ENCODE results near the gene ADAM22.

The ADAM22 gene

GRCh38 chr7:87926581-87927461 is 7.2 kb upstream of the ADAM22 start:
- H3K4me2 ChIP-seq (ENCODE audit: insufficient read depth, low read length): no peak overlapping the region
- no peaks in the 10 kb centered on the region for H3K4me1 ChIP-seq (ENCODE audit: insufficient read depth, low read length)
- no peaks in the 10 kb centered on the region for H3K79me2 ChIP-seq (ENCODE audit: insufficient read depth, low read length)
- H3K36me3 ChIP-seq (ENCODE audit: insufficient read depth, low read length): no peaks in the 10 kb centered on the region
- H3K4me3 ChIP-seq (ENCODE audit: low read depth in 1 of 2, low read length in 2 of 2): no peak overlapping the region
- H3K27me3 ChIP-seq (ENCODE audit: insufficient read depth, low read length, poor library complexity): no peaks in the 10 kb centered on the region
- TF ChIP-seq CTCF (IDR thresholded peaks at IDR 0.05; ENCODE audit: borderline replicate concordance, extremely low read depth, low read length, poor library complexity, severe bottlenecking): peak; percentile 39
- no peak for TF ChIP-seq EZH2 (IDR thresholded peaks at IDR 0.05; ENCODE audit: borderline replicate concordance, low read depth, low read length, severe bottlenecking)
- H3K27ac ChIP-seq (ENCODE audit: low read length): no peak overlapping the region
- no peak overlapping the region for H2AFZ ChIP-seq (ENCODE audit: low read depth, low read length)
- no peaks in the 10 kb centered on the region for H3K9me3 ChIP-seq (ENCODE audit: insufficient read depth, low read length, severe bottlenecking)
- ATAC-seq (ENCODE audit: insufficient read depth, low read depth): 0 out of 3 replicates have a peak, but pooled peaks have one; percentile 7
- H3K9ac ChIP-seq (ENCODE audit: low read depth, low read length): no peak overlapping the region
- no peaks in the 10 kb centered on the region for H4K20me1 ChIP-seq (ENCODE audit: insufficient read depth, low read length)
- DNase-seq: no peak

- Histone ChIP-seq H3K79me2 (ENCODE audit: insufficient read depth, low read length) (peaks cover 7% of the 10 kb centered on the region), H3K27ac (ENCODE audit: low read length) (peak overlapping the region; percentile 79), H3K27me3 (ENCODE audit: insufficient read depth, low read length, poor library complexity) (no peaks in the 10 kb centered on the region), H3K4me1 (ENCODE audit: insufficient read depth, low read length) (peaks cover 28% of the 10 kb centered on the region), H4K20me1 (ENCODE audit: insufficient read depth, low read length) (no peaks in the 10 kb centered on the region), H2AFZ (ENCODE audit: low read depth, low read length) (peak overlapping the region; percentile 81), H3K9ac (ENCODE audit: low read depth, low read length) (peak overlapping the region; percentile 72), H3K36me3 (ENCODE audit: insufficient read depth, low read length) (peaks cover 10% of the 10 kb centered on the region), H3K4me2 (ENCODE audit: insufficient read depth, low read length) (peak overlapping the region; percentile 90), H3K9me3 (ENCODE audit: insufficient read depth, low read length, severe bottlenecking) (no peaks in the 10 kb centered on the region), H3K4me3 (ENCODE audit: low read depth in 1 of 2, low read length in 2 of 2) (peak overlapping the region; percentile 57 to 68; a peak in 3 of 4 replicates)
- TF ChIP-seq EZH2 (IDR thresholded peaks at IDR 0.05; ENCODE audit: borderline replicate concordance, low read depth, low read length, severe bottlenecking) (no peak), CTCF (IDR thresholded peaks at IDR 0.05; ENCODE audit: borderline replicate concordance, extremely low read depth, low read length, poor library complexity, severe bottlenecking) (no peak)
- ATAC-seq (ENCODE audit: insufficient read depth, low read depth): no peak
- no peak for DNase-seq
These were observed 472 bp upstream of the ADAM22 start for GRCh38 chr7:87933605-87933952.

- Histone ChIP-seq H3K27me3 (ENCODE audit: insufficient read depth, low read length, poor library complexity) (no peaks in the 10 kb centered on the region), H2AFZ (ENCODE audit: low read depth, low read length) (peak overlapping the region; percentile 81), H3K4me2 (ENCODE audit: insufficient read depth, low read length) (peak overlapping the region; percentile 90), H3K4me1 (ENCODE audit: insufficient read depth, low read length) (peaks cover 28% of the 10 kb centered on the region), H3K9ac (ENCODE audit: low read depth, low read length) (peak overlapping the region; percentile 72), H3K4me3 (ENCODE audit: low read depth in 1 of 2, low read length in 2 of 2) (peak overlapping the region; percentile 57 to 68), H3K9me3 (ENCODE audit: insufficient read depth, low read length, severe bottlenecking) (no peaks in the 10 kb centered on the region), H3K79me2 (ENCODE audit: insufficient read depth, low read length) (peaks cover 7% of the 10 kb centered on the region), H3K27ac (ENCODE audit: low read length) (peak overlapping the region; percentile 81), H4K20me1 (ENCODE audit: insufficient read depth, low read length) (no peaks in the 10 kb centered on the region), H3K36me3 (ENCODE audit: insufficient read depth, low read length) (peaks cover 20% of the 10 kb centered on the region)
- DNase-seq (peak; percentile 36), ATAC-seq (ENCODE audit: insufficient read depth, low read depth) (peak; percentile 8; the same call in 2 of the 3 replicates)
- no peak for TF ChIP-seq CTCF (IDR thresholded peaks at IDR 0.05; ENCODE audit: borderline replicate concordance, extremely low read depth, low read length, poor library complexity, severe bottlenecking)
These were observed 790 bp downstream of the ADAM22 start for GRCh38 chr7:87934699-87935383.
